Measurements from ENCODE around the gene LIMS2. TPM values are rescaled to one million over a fixed set of nuclear protein-coding genes. Genes with fewer than 3 reads are reported as not detected.
A peak's percentile ranks its signal among the peaks of the same experiment; 100 is the strongest.

The LIMS2 gene
- total and polyA plus RNA-seq, 2 donors (not counting 3 experiments of a cell fraction or from before 2014, with no cell fraction given) = 48.3 to 55.6 TPM

GRCh38 chr2:127637236-127637630 is 38.1 kb downstream of the LIMS2 start:
- DNase-seq (ENCODE audit: low read depth, low spot score) (no peak), FAIRE-seq (peak; percentile 80)
- ChIA-PET CTCF (interaction anchor here (0.6 to 6.3 kb wide), 9 partner anchors 12 to 213 kb away, joined by 3 to 77 read pairs (median 5); partner anchors contain the start of gene LIMS2), POLR2A (no interaction called here)
- no peak overlapping the region for H3K4me3 ChIP-seq (replicated peaks in 1 of 3; ENCODE audit: insufficient read depth in 1 of 3, low read depth in 1 of 3, low read length in 3 of 3)
- peak overlapping the region; percentile 92 for H3K27ac ChIP-seq (ENCODE audit: insufficient read depth, low read depth, low read length)
- dilution Hi-C loops (cut with MboI; ENCODE audit: extremely low pct_ligation_motif_present, low sequenced_read_pairs) = no loop called here
- no peaks in the 10 kb centered on the region for H3K79me2 ChIP-seq (ENCODE audit: control insufficient read depth, insufficient read depth, low read length)
- BruUV-seq (replicated peaks) = TSS peak; percentile 75
- TF ChIP-seq EZH2 (IDR thresholded peaks at IDR 0.05; ENCODE audit: borderline replicate concordance, low read depth, low read length, severe bottlenecking) = no peak
- TF ChIP-seq FOS (IDR thresholded peaks at IDR 0.05; ENCODE audit: borderline replicate concordance, insufficient read depth, low read length) = no peak
- no peak for TF ChIP-seq MYC (IDR thresholded peaks at IDR 0.05; ENCODE audit: low read depth, low read length)
- TF ChIP-seq, protein P1, sequence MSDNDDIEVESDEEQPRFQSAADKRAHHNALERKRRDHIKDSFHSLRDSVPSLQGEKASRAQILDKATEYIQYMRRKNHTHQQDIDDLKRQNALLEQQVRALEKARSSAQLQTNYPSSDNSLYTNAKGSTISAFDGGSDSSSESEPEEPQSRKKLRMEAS (IDR thresholded peaks at IDR 0.05; ENCODE audit: insufficient read depth, insufficient read length) = no peak
- TF ChIP-seq POLR2A (IDR thresholded peaks at IDR 0.05; ENCODE audit: low read depth, low read length) = no peak
- TF ChIP-seq POLR2AphosphoS5 (IDR thresholded peaks at IDR 0.05; ENCODE audit: insufficient read depth, low read depth, low read length) = no peak
- no peak for TF ChIP-seq GATA2 (IDR thresholded peaks at IDR 0.05; ENCODE audit: insufficient read depth, insufficient read length, low read depth, low read length)
- TF ChIP-seq JUN (IDR thresholded peaks at IDR 0.05; ENCODE audit: borderline replicate concordance, insufficient read depth, insufficient read length, low read depth) = no peak
- TF ChIP-seq CTCF (IDR thresholded peaks at IDR 0.05; ENCODE audit: extremely low read depth in 1 of 2, insufficient read depth in 1 of 2, low read depth in 1 of 2, low read length in 2 of 2) = no peak
- H3K4me1 ChIP-seq (ENCODE audit: control insufficient read depth, extremely low read depth, insufficient read depth, low read length) = peaks cover 33% of the 10 kb centered on the region
- peak overlapping the region; percentile 76 for H3K9ac ChIP-seq (replicated peaks; ENCODE audit: extremely low read depth, insufficient read depth, low read length)
- no peaks in the 10 kb centered on the region for H3K36me3 ChIP-seq (ENCODE audit: control insufficient read depth in 2 of 2, extremely low read depth in 1 of 2, insufficient read depth in 2 of 2, low read length in 2 of 2)
- H3K9me3 ChIP-seq (replicated peaks; ENCODE audit: control insufficient read depth, insufficient read depth, low read length) = no peaks in the 10 kb centered on the region
- H4K20me1 ChIP-seq (replicated peaks; ENCODE audit: control insufficient read depth, extremely low read depth, insufficient read depth, low read length) = no peaks in the 10 kb centered on the region
- H2AFZ ChIP-seq (ENCODE audit: low read depth, low read length) = peak overlapping the region; percentile 22
- intact Hi-C loops (cut with micrococcal nuclease) = loop anchor here (1.0 to 2.0 kb wide), 4 partner anchors 22 to 111 kb away; partner anchors contain the start of genes IWS1 and SFT2D3
- no peaks in the 10 kb centered on the region for H3K27me3 ChIP-seq (ENCODE audit: control insufficient read depth in 2 of 2, insufficient read depth in 2 of 2, low read length in 2 of 2)
- no peaks in the 10 kb centered on the region for H3K9me1 ChIP-seq (replicated peaks; ENCODE audit: control insufficient read depth, extremely low read depth, insufficient read depth, low read length)
- H3K4me2 ChIP-seq (ENCODE audit: insufficient read depth, low read length) = peak overlapping the region; percentile 38
